ENCODE results near the gene KCNQ2.

DNA sequence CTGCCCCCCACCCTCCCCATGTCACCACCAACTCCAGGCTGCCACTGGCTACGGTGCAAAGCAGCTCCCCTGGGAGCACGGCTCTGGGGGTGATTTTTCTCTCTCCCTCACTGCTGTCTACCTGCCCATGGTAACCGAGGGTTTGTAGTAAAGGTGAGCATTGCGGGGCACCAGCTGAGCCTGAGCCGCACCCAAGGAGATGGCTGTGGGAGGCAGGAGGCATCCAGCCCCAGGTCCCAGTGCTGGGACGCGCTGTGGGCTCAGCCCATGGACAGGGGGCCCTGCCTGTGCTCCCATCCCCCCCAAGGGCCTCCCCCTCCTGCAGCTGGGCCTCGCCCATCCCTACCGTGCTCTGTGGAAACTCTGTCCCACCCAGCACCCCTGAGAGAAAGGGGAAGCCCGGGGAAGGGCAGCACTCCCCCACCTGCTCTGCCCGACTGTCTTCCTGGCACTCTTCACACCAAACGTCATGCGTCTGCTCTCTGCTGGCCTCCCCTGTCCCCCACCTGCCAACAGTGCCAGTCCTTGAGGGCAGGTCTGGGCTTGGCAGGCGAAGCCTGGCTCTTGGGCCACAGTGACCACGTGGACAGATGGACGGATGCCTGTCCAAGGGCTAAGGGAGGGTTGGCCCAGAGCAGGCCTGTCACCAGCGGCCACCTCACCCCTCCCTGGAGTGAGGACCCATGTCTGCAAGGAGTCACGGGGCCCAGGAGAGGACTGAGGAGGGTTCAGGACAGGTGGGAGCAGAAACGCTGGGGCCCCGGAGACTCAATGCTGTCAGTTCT, 107.5 kb downstream of the KCNQ2 start:
- TF ChIP-seq, protein P1, sequence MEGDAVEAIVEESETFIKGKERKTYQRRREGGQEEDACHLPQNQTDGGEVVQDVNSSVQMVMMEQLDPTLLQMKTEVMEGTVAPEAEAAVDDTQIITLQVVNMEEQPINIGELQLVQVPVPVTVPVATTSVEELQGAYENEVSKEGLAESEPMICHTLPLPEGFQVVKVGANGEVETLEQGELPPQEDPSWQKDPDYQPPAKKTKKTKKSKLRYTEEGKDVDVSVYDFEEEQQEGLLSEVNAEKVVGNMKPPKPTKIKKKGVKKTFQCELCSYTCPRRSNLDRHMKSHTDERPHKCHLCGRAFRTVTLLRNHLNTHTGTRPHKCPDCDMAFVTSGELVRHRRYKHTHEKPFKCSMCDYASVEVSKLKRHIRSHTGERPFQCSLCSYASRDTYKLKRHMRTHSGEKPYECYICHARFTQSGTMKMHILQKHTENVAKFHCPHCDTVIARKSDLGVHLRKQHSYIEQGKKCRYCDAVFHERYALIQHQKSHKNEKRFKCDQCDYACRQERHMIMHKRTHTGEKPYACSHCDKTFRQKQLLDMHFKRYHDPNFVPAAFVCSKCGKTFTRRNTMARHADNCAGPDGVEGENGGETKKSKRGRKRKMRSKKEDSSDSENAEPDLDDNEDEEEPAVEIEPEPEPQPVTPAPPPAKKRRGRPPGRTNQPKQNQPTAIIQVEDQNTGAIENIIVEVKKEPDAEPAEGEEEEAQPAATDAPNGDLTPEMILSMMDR (IDR thresholded peaks at IDR 0.05; ENCODE audit: insufficient read depth, low read length, poor library complexity, severe bottlenecking), result no peak
- no peak for TF ChIP-seq EZH2phosphoT487 (conservative IDR thresholded peaks at IDR 0.05; ENCODE audit: low read length)

Data from SU-DHL-6 (cell line).